ENCODE measurements around the gene MCM5.
"Not testable (repeated sequence)": the region's sequence is repeated elsewhere in the genome, so short reads cannot be mapped to it uniquely, and the experiment has no call there.

MCM5 gene

DNA sequence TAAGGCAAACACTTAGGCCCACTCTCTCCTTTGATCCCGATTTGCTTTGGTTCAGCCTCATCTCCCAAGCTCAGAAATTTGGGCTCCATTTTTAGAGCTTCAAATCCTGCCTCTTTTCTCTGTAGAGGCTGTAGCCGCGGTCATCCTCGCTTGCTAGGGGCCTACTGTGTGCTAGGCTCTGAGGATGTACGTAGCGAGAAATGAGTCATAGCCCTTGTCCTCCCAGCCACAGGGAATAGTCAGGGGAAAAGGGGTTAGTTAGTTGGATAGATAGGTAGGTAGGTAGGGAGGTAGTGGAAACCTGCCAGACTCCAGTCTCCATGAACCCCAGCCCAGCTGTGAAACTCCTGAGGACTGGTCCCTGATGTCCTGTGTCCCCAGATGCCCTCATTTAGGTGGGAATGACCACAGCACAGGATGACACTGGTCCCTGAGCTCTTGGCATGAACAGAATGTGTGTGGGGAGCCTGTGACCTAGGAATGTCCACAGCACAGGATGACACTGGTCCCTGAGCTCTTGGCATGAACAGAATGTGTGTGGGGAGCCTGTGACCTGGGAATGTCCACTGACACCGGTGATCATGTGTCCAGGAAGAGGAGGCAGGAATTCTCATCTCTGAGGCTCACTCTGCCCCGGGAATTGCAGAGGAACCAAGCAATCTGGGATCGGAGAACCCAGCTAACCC, 40.4 kb upstream of the MCM5 start:
- H3K27ac ChIP-seq: no peak overlapping the region
- no peak for TF ChIP-seq ZFX (IDR thresholded peaks at IDR 0.05)
- TF ChIP-seq, protein P1, sequence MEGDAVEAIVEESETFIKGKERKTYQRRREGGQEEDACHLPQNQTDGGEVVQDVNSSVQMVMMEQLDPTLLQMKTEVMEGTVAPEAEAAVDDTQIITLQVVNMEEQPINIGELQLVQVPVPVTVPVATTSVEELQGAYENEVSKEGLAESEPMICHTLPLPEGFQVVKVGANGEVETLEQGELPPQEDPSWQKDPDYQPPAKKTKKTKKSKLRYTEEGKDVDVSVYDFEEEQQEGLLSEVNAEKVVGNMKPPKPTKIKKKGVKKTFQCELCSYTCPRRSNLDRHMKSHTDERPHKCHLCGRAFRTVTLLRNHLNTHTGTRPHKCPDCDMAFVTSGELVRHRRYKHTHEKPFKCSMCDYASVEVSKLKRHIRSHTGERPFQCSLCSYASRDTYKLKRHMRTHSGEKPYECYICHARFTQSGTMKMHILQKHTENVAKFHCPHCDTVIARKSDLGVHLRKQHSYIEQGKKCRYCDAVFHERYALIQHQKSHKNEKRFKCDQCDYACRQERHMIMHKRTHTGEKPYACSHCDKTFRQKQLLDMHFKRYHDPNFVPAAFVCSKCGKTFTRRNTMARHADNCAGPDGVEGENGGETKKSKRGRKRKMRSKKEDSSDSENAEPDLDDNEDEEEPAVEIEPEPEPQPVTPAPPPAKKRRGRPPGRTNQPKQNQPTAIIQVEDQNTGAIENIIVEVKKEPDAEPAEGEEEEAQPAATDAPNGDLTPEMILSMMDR (conservative IDR thresholded peaks at IDR 0.05): no peak

DNA sequence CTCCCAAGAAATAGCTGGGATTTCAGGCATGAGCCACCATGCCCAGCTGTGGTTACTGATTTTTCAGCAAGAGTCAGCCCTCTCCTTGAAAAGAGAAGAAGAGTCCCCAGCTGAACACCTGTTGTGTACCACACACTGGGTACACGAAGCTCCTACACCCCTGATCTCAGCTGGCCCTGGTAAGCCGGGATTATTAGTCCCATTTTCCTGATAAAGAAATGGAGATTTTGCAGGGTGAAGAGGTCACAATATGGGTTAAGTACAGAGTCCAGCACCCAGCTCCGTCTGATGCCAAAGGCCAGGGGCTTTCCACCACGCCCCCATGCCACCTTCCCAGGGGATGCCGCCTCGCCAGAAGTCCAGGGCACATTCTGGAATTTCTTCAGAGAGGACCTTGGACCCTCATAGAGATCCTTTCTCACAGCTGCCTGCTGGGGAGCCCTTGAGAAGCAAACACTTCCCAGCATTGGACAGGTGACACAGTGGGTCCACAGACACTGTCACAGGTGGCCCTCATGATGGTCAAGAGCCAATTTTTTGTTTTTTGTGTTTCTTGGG, 38.9 kb upstream of the MCM5 start:
- TF ChIP-seq ZFX (IDR thresholded peaks at IDR 0.05): no peak
- TF ChIP-seq, protein P1 (conservative IDR thresholded peaks at IDR 0.05): no peak
- no peak overlapping the region for H3K27ac ChIP-seq

DNA sequence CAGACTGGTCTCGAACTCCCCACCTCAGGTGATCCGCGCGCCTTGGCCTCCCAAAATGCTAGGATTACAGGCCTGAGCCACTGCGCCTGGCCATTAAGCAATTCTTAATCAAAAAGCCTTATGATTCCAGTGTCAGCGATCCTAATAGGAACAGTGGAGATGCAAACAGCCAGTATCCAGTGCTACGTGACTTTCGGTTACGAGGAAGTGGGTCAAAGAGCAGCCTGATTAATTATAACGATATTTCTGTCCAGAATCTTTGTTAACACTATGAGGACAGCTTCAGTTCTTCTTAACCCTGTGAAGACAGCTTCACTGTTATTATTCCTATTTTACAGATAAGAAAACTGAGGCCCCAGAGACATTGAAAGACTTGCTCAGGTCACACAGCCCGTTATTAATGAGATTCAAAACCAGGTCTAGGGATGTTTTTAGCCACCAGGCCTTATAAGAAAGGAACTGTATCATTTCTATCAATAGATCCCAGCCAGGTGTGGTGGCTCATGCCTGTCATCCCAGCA, 36.3 kb upstream of the MCM5 start:
- H3K27ac ChIP-seq: no peak overlapping the region
- TF ChIP-seq, protein P1 (conservative IDR thresholded peaks at IDR 0.05): no peak
- no peak for TF ChIP-seq ZFX (IDR thresholded peaks at IDR 0.05)

DNA sequence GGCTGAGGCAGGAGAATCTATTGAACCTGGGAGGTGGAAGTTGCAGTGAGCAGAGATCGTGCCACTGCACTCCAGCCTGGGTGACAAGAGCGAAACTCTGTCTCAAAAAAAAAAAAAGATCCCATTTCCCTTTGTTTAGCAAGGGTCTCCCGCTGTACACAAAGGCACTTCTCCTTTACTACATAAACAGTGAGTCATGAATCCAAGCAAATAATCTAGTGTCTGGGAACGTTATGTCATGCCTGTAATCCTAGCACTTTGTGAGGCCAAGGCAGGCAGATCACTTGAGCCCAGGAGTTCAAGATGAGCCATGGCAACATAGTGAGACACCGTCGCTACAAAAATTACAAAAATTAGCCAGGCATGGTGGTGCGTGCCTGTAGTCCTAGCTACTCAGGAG, 35.7 kb upstream of the MCM5 start:
- H3K27ac ChIP-seq: not testable (repeated sequence)

DNA sequence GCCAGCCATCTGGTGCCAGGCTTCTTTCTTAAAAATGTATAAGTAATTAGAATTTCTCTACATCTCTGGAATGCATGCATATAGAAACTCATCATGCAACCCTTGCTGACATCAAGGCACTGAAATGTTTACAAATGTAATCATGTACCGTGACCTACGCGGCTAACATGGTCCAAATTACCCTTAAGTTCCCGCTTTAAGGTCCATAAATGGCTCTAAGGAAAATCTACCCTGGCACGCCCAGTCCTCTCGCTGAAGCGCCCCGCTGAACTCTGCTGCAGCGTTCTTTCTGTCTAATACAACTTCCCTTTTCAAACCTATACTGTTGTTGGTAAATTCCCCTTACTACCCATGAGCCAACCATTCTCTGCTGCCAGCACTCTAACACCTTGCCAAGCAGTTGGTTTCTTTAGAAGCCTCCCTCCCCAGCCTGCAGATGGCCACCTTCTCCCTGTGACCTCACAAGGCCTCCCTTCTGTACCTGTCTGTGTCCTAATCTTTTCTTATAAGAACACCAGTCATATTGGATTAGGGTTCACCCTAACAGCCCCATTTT, 32.5 kb upstream of the MCM5 start:
- no peak overlapping the region for H3K27ac ChIP-seq
- TF ChIP-seq ZFX (IDR thresholded peaks at IDR 0.05): no peak
- TF ChIP-seq, protein P1 (conservative IDR thresholded peaks at IDR 0.05): no peak

DNA sequence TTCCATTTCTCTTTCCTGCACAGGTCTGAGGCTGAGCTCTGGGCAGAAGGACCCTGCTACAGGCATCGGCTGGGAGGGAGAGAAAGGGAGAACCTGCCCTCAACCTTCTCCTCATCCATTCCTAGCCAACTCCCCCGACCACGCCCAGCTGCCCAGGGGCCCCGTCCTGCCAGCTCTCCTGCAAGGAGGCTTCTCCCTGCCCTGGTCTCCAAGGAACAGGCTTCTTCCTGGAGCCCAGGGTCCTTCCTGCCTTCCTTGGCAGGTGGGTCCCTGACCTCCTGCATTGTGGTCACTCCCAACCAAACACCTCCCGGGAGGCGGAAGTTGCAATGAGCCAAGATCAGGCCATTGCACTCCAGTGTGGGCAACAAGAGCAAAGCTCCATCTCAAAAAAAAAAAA, 31.6 kb upstream of the MCM5 start:
- H3K27ac ChIP-seq: no peak overlapping the region
- no peak for TF ChIP-seq ZFX (IDR thresholded peaks at IDR 0.05)
- TF ChIP-seq, protein P1 (conservative IDR thresholded peaks at IDR 0.05): no peak

DNA sequence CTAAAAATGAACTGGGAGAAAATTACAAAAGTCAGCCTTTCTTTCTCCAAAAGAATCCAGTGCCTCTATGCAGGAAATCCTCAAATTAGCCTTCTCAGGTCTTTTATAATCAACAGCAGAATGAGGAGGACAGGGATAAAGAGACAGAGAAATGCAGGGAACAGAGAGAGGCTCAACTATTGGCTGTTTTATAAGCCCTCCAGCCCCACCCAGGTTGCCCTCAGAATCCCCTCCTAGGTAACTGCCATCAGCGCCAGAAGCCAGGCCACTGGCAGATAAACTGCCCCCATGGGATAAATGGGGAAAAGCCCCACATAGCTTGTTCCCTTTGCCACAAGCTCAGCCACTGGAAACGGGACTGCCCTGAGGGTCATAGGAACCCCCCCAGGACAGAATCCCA, 29.9 kb upstream of the MCM5 start:
- no peak overlapping the region for H3K27ac ChIP-seq
- TF ChIP-seq ZFX (IDR thresholded peaks at IDR 0.05): no peak
- TF ChIP-seq, protein P1 (conservative IDR thresholded peaks at IDR 0.05): no peak

All from C4-2B (cell line).